ENCODE results near the gene EHD4.

DNA sequence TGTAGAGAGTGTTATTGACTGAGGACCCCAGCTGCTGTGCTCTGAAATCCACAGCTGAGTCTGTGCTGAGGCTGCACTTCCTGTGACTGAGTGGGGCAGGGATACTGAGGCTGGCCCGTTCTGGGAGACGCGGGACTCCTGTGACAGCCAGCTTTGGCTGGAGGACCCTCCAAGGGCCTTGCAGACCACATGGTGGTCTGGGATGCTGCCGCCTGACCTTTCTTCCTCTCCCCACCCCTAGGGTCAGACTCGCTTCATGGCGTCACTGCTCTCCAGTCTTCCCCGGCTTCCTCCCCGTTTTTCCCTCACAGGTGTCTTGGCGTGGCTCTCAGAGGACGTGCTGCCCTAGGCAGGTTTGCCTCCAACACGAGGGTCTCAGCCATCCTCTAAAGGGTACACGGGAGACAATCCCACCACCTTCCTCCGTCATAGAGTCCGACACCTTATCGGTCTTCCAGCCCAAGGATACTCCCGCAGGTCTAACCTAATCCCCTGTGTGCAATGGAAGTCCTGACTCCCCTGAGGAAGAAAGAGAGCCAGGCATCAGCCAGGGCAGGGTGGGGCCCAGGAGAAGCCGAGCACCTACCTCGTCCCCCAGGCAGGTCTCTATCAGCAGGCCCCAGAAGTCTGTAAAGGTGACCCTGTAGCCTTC, 19.9 kb upstream of the EHD4 start:
- TF ChIP-seq, protein P1, sequence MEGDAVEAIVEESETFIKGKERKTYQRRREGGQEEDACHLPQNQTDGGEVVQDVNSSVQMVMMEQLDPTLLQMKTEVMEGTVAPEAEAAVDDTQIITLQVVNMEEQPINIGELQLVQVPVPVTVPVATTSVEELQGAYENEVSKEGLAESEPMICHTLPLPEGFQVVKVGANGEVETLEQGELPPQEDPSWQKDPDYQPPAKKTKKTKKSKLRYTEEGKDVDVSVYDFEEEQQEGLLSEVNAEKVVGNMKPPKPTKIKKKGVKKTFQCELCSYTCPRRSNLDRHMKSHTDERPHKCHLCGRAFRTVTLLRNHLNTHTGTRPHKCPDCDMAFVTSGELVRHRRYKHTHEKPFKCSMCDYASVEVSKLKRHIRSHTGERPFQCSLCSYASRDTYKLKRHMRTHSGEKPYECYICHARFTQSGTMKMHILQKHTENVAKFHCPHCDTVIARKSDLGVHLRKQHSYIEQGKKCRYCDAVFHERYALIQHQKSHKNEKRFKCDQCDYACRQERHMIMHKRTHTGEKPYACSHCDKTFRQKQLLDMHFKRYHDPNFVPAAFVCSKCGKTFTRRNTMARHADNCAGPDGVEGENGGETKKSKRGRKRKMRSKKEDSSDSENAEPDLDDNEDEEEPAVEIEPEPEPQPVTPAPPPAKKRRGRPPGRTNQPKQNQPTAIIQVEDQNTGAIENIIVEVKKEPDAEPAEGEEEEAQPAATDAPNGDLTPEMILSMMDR (IDR thresholded peaks at IDR 0.05; ENCODE audit: low read length): no peak
- TF ChIP-seq EZH2 (IDR thresholded peaks at IDR 0.05; ENCODE audit: borderline replicate concordance, low read length): no peak
